Breast epithelium (tissue), 4 donors: ENCODE data around the gene TTC28. TPM values are rescaled to one million over a fixed set of nuclear protein-coding genes. Genes with fewer than 3 reads are reported as not detected.

Experiments used
- DNase-seq, 2 donors: peaks; one replicate each; pipeline ENCODE4 v3.0.0-alpha.2; 2019; ENCODE audit warnings: low spot score in 2 of 2
- H3K27ac ChIP-seq, 2 donors: fragments of 200-600 bp; sonication (generic) in 1 of 2; one replicate each; pipeline ENCODE4 v1.5.1; 2016 to 2019; ENCODE audit warnings: mild to moderate bottlenecking in 1 of 2
- H3K27me3 ChIP-seq, 2 donors: fragments of 200-600 bp; sonication (generic) in 1 of 2; one replicate each; pipeline versions ENCODE4 v1.5.1 to v1.6.0; 2017 to 2019; ENCODE audit warnings: control low read depth in 1 of 2, mild to moderate bottlenecking in 1 of 2
- H3K36me3 ChIP-seq: fragments of 200-600 bp; one replicate; pipeline ENCODE4 v1.5.1; 2019
- H3K4me1 ChIP-seq, 2 donors: fragments of 200-600 bp; sonication (generic); one replicate each; pipeline ENCODE4 v1.5.1; 2016 to 2019; ENCODE audit warnings: control low read depth in 1 of 2
- H3K4me3 ChIP-seq, 3 donors: fragments of 200-600 bp; sonication (generic); 1 replicate in 2 of 3; 2 replicates in 1 of 3; pipeline ENCODE4 v1.5.1; 2016 to 2019; ENCODE audit warnings: mild to moderate bottlenecking in 3 of 3, moderate library complexity in 2 of 3
- H3K9me3 ChIP-seq, 2 donors: fragments of 200-600 bp; sonication (generic) in 1 of 2; one replicate each; pipeline ENCODE4 v1.5.1; 2016 to 2019; ENCODE audit warnings: control low read depth in 1 of 2
- CTCF ChIP-seq, 3 donors: fragments of 450-650 bp; IDR thresholded peaks; one replicate each; pipeline ENCODE4 v1.5.1; 2016 to 2017; ENCODE audit warnings: antibody characterized with exemption in 3 of 3, mild to moderate bottlenecking in 3 of 3, moderate library complexity in 3 of 3
- POLR2A ChIP-seq: fragments of 450-650 bp; IDR thresholded peaks from one replicate; pipeline ENCODE4 v1.6.1; 2016; ENCODE audit warnings: antibody characterized with exemption, mild to moderate bottlenecking, moderate library complexity
- POLR2AphosphoS5 ChIP-seq, 3 donors: sonication (generic); formaldehyde crosslinking; IDR thresholded peaks; one replicate each; pipeline ENCODE4 v1.6.1; 2017; ENCODE audit warnings: antibody characterized with exemption in 3 of 3
- intact Hi-C: fragments of 100-400 bp; cut with DNase I; formaldehyde crosslinking; loops from one replicate; pipeline ENCODE4 v1.15.1; 2023; ENCODE audit warnings: low total_unique reads
- total RNA-seq, 3 donors: library from RNA; depleted of rRNA; stranded (reverse); fragments of >200 nt; gene quantifications; one replicate each; pipeline ENCODE4 v1.1.0, GENCODE V29; 2016

Gene TTC28
- total RNA-seq, 3 donors from 2014 or later: 33.5 to 43.3 (median 40.2) TPM

GRCh38 chr22:28282405-28283067 lies 397.1 kb downstream of the TTC28 start:
- H3K9me3 ChIP-seq: no peaks in the 10 kb centered on the region
- intact Hi-C loops: no loop called here
- no peak for TF ChIP-seq POLR2AphosphoS5 (IDR thresholded peaks at IDR 0.05)
- TF ChIP-seq POLR2A: no peak
- TF ChIP-seq CTCF (IDR thresholded peaks at IDR 0.05): no peak

GRCh38 chr22:28279888-28280287 lies 399.8 kb downstream of the TTC28 start:
- no peak for TF ChIP-seq POLR2AphosphoS5 (IDR thresholded peaks at IDR 0.05)
- no peak for TF ChIP-seq CTCF (IDR thresholded peaks at IDR 0.05)
- no peak for TF ChIP-seq POLR2A
- intact Hi-C loops: no loop called here
- H3K27me3 ChIP-seq: no peaks in the 10 kb centered on the region

More at GRCh38 chr22:28282405-28283067, 397.1 kb downstream of the TTC28 start:
- Histone ChIP-seq H3K4me1 (no peaks in the 10 kb centered on the region), H3K27ac (no peak overlapping the region), H3K36me3 (no peaks in the 10 kb centered on the region), H3K4me3 (no peak overlapping the region), H3K27me3 (no peaks in the 10 kb centered on the region)
- no peak for DNase-seq

GRCh38 chr22:28269277-28269676 lies 410.4 kb downstream of the TTC28 start:
- DNase-seq: no peak
- Histone ChIP-seq H3K36me3 (no peaks in the 10 kb centered on the region), H3K27ac (peak overlapping the region in 1 of 2 donors; percentile 22), H3K9me3 (no peaks in the 10 kb centered on the region), H3K4me3 (no peak overlapping the region), H3K4me1 (peaks cover 0 to 11% of the 10 kb centered on the region in 2 donors), H3K27me3 (no peaks in the 10 kb centered on the region)
- no peak for TF ChIP-seq POLR2A
- no peak for TF ChIP-seq CTCF (IDR thresholded peaks at IDR 0.05)
- TF ChIP-seq POLR2AphosphoS5 (IDR thresholded peaks at IDR 0.05): no peak
- intact Hi-C loops: no loop called here

More at GRCh38 chr22:28279888-28280287, 399.8 kb downstream of the TTC28 start:
- Histone ChIP-seq H3K27ac (no peak overlapping the region), H3K9me3 (no peaks in the 10 kb centered on the region), H3K4me3 (no peak overlapping the region), H3K36me3 (no peaks in the 10 kb centered on the region), H3K4me1 (no peaks in the 10 kb centered on the region)
- DNase-seq: no peak

GRCh38 chr22:28268850-28269249 lies 410.8 kb downstream of the TTC28 start:
- peak in 1 of 2 donors; percentile 24 for DNase-seq
- no peak overlapping the region for H3K4me3 ChIP-seq
- TF ChIP-seq CTCF (IDR thresholded peaks at IDR 0.05) (no peak), POLR2AphosphoS5 (IDR thresholded peaks at IDR 0.05) (no peak), POLR2A (no peak)
- H3K27ac ChIP-seq: peak overlapping the region in 1 of 2 donors; percentile 22
- H3K36me3 ChIP-seq: no peaks in the 10 kb centered on the region
- intact Hi-C loops: no loop called here
- H3K27me3 ChIP-seq: no peaks in the 10 kb centered on the region
- H3K4me1 ChIP-seq: peaks cover 0 to 11% of the 10 kb centered on the region in 2 donors
- no peaks in the 10 kb centered on the region for H3K9me3 ChIP-seq

- no peaks in the 10 kb centered on the region for H3K36me3 ChIP-seq
- H3K27me3 ChIP-seq: no peaks in the 10 kb centered on the region
- H3K9me3 ChIP-seq: no peaks in the 10 kb centered on the region
- peak overlapping the region; percentile 7 to 14 for H3K27ac ChIP-seq
- TF ChIP-seq POLR2AphosphoS5 (IDR thresholded peaks at IDR 0.05) (no peak), CTCF (IDR thresholded peaks at IDR 0.05) (no peak), POLR2A (no peak)
- peak in 1 of 2 donors; percentile 27 for DNase-seq
- intact Hi-C loops: no loop called here
- peaks cover 0 to 11% of the 10 kb centered on the region in 2 donors for H3K4me1 ChIP-seq
- H3K4me3 ChIP-seq: no peak overlapping the region
Observed at GRCh38 chr22:28268171-28268570, 411.5 kb downstream of the TTC28 start.
